ENCODE measurements around the gene MAP3K10.

The MAP3K10 gene

GRCh38 chr19:40147338-40147692, 43.9 kb upstream of the MAP3K10 start:
- TF ChIP-seq CTCF (IDR thresholded peaks at IDR 0.05; ENCODE audit: insufficient read depth, low read length, missing control alignments) = no peak
- no peak overlapping the region for H3K4me3 ChIP-seq (ENCODE audit: low read depth, low read length)
- POLR2A ChIA-PET = interaction anchor here (1.0 kb wide), 1 partner anchor 57 kb away, joined by 4 read pairs; the partner anchor contains the start of gene ZNF780A
- no peak for DNase-seq (ENCODE audit: low read depth, low spot score)
- CTCF ChIA-PET = interaction anchor here (0.6 to 2.1 kb wide), 5 partner anchors 15 to 76 kb away, joined by 3 to 8 read pairs (median 5); partner anchors contain the start of gene TTC9B

- ChIA-PET CTCF (interaction anchor here (0.6 to 2.1 kb wide), 6 partner anchors 9 to 75 kb away, joined by 3 to 8 read pairs (median 4); partner anchors contain the start of gene TTC9B), POLR2A (interaction anchor here (1.0 kb wide), 1 partner anchor 57 kb away, joined by 4 read pairs; the partner anchor contains the start of gene ZNF780A)
- peak overlapping the region; percentile 33; the same call in 1 of the 2 replicates for H3K4me3 ChIP-seq (ENCODE audit: low read depth, low read length)
- no peak for TF ChIP-seq CTCF (IDR thresholded peaks at IDR 0.05; ENCODE audit: insufficient read depth, low read length, missing control alignments)
- DNase-seq (ENCODE audit: low read depth, low spot score) = peak; percentile 28
Measured at GRCh38 chr19:40147693-40148347, 43.4 kb upstream of the MAP3K10 start.

- ChIA-PET CTCF (interaction anchor here (1.0 kb wide), 1 partner anchor 16 kb away, joined by 3 read pairs; no protein-coding TSS in a partner anchor), POLR2A (no interaction called here)
Measured at GRCh38 chr19:40149501-40149900, 41.7 kb upstream of the MAP3K10 start.

GRCh38 chr19:40150170-40150569, 41.1 kb upstream of the MAP3K10 start:
- POLR2A ChIA-PET = no interaction called here

More at GRCh38 chr19:40149501-40149900, 41.7 kb upstream of the MAP3K10 start:
- no peak for TF ChIP-seq CTCF (IDR thresholded peaks at IDR 0.05; ENCODE audit: insufficient read depth, low read length, missing control alignments)
- no peak overlapping the region for H3K4me3 ChIP-seq (ENCODE audit: low read depth, low read length)
- DNase-seq (ENCODE audit: low read depth, low spot score) = no peak

GRCh38 chr19:40154121-40154680, 37.0 kb upstream of the MAP3K10 start:
- CTCF ChIA-PET = interaction anchor here (0.7 to 2.6 kb wide), 7 partner anchors 12 to 67 kb away, joined by 3 to 14 read pairs (median 3); partner anchors contain the start of gene TTC9B
- no peak overlapping the region for H3K4me3 ChIP-seq (ENCODE audit: low read depth, low read length)
- no peak for DNase-seq (ENCODE audit: low read depth, low spot score)
- no peak for TF ChIP-seq CTCF (IDR thresholded peaks at IDR 0.05; ENCODE audit: insufficient read depth, low read length, missing control alignments)
- POLR2A ChIA-PET = no interaction called here

More at GRCh38 chr19:40150170-40150569, 41.1 kb upstream of the MAP3K10 start:
- CTCF ChIA-PET = interaction anchor here (1.4 kb wide), 1 partner anchor 11 kb away, joined by 6 read pairs; no protein-coding TSS in a partner anchor
- TF ChIP-seq CTCF (IDR thresholded peaks at IDR 0.05; ENCODE audit: insufficient read depth, low read length, missing control alignments) = no peak
- no peak overlapping the region for H3K4me3 ChIP-seq (ENCODE audit: low read depth, low read length)
- no peak for DNase-seq (ENCODE audit: low read depth, low spot score)

GRCh38 chr19:40155749-40156265, 35.4 kb upstream of the MAP3K10 start:
- POLR2A ChIA-PET = no interaction called here
- DNase-seq (ENCODE audit: low read depth, low spot score) = no peak

More at GRCh38 chr19:40155749-40156265, 35.4 kb upstream of the MAP3K10 start:
- CTCF ChIA-PET = interaction anchor here (1.1 to 2.0 kb wide), 3 partner anchors 10 to 31 kb away, joined by 3 to 7 read pairs (median 3); no protein-coding TSS in a partner anchor
- TF ChIP-seq CTCF (IDR thresholded peaks at IDR 0.05; ENCODE audit: insufficient read depth, low read length, missing control alignments) = peak; percentile 49
- no peak overlapping the region for H3K4me3 ChIP-seq (ENCODE audit: low read depth, low read length)
